ENCODE measurements around the gene SLC25A43. TPM values are rescaled to one million over a fixed set of nuclear protein-coding genes. Genes with fewer than 3 reads are reported as not detected.

SLC25A43 gene
- total and polyA plus RNA-seq, 3 donors from 2014 or later, result 3.9 to 6.9 (median 5.8) TPM

DNA sequence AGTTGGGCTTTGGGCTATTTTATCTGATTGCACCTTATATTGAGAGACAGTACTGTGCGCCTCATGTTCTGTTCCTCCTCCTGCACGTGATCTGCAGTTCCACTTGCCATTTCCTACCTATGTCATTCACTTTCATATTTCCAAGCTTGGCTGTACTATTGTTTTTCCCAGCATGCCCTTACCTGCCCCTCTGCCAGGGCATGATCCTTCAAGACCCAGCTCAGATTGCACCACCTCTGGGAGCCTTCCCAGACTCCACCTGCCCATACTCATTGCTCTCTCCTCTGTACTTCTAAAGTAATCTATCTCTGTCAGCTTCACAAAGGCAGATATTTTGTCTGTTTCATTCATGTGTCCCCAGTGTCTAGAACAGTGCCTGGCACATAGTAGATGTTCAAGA, 80.7 kb downstream of the SLC25A43 start:
- H3K36me3 ChIP-seq (ENCODE audit: low read depth, missing control alignments), result no peaks in the 10 kb centered on the region
- intact Hi-C loops (cut with DNase I; ENCODE audit: low total_unique reads), result no loop called here
- no peak overlapping the region for H3K4me3 ChIP-seq
- DNase-seq, result no peak
- no peaks in the 10 kb centered on the region for H3K9me3 ChIP-seq
- H3K27me3 ChIP-seq, result no peaks in the 10 kb centered on the region
- H3K27ac ChIP-seq, result no peak overlapping the region
- no peak for TF ChIP-seq POLR2A (IDR thresholded peaks at IDR 0.05)
- TF ChIP-seq CTCF (IDR thresholded peaks at IDR 0.05), result no peak
- H3K4me1 ChIP-seq, result peaks cover 3% of the 10 kb centered on the region
- WGBS, 2 donors, result 89 to 93% methylated on average over 2 of the region's 2 CpGs

DNA sequence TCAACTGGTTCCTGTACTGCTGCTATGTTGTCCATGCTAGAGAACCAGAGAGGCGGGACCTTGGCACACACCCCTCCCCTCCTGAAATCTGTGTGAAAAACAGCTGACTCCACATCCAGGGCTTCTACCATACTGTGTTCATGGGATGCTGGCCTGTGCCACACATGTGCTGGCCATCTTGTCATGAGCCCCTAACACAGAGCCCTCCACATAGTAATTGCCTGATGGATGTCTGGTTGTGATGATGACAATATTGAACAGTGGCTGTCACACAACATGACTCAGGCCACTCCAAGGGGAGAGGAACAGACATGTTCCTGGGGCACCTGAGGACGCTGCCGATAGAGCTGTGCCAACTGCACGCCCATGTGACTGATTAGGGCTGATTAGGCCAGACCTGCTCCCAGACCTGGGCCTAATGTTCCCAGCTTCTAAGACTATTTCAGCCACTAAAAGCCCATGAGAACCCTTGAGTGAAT, 82.2 kb downstream of the SLC25A43 start:
- Histone ChIP-seq H3K4me3 (no peak overlapping the region), H3K27me3 (no peaks in the 10 kb centered on the region), H3K27ac (no peak overlapping the region), H3K9me3 (no peaks in the 10 kb centered on the region), H3K36me3 (ENCODE audit: low read depth, missing control alignments) (no peaks in the 10 kb centered on the region), H3K4me1 (peaks cover 3% of the 10 kb centered on the region)
- 75% methylated on average over 4 of the region's 4 CpGs; no CpG with 5 or more reads in 1 of the 2 donors for WGBS, 2 donors
- intact Hi-C loops (cut with DNase I; ENCODE audit: low total_unique reads), result no loop called here
- DNase-seq, result no peak
- TF ChIP-seq POLR2A (IDR thresholded peaks at IDR 0.05), result no peak
- TF ChIP-seq CTCF (IDR thresholded peaks at IDR 0.05), result no peak

DNA sequence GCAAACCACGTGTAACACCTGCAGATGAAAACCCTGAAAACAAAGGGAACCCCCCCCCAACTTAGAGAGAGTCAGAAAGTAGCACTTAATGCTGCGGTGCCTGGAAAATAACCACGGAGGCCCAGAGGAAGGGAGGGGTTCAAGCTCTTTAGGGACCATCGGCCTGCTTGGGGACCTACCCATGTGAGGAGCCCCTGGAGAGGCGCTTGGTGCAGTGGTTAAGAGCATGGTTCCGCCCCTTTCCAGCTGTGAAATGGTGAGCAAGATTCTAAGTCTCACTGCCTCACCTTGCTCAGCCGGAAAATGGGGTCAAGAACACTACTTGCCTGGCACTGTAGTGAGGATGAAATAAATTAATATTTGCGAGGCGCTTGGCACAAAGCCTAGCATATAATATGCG, 82.9 kb downstream of the SLC25A43 start:
- Histone ChIP-seq H3K27ac (peak overlapping the region in 1 of 2 donors; percentile 15), H3K36me3 (ENCODE audit: low read depth, missing control alignments) (no peaks in the 10 kb centered on the region), H3K27me3 (no peaks in the 10 kb centered on the region), H3K9me3 (no peaks in the 10 kb centered on the region), H3K4me1 (peaks cover 3% of the 10 kb centered on the region), H3K4me3 (peak overlapping the region in 1 of 2 donors; percentile 49)
- DNase-seq, result no peak
- WGBS, 2 donors, result 25 to 52% methylated on average over 4 to 10 of the region's 10 CpGs
- TF ChIP-seq CTCF (IDR thresholded peaks at IDR 0.05) (no peak), POLR2A (IDR thresholded peaks at IDR 0.05) (no peak)
- intact Hi-C loops (cut with DNase I; ENCODE audit: low total_unique reads), result no loop called here

- TF ChIP-seq CTCF (IDR thresholded peaks at IDR 0.05) (peak in 2 of 3 experiments; percentile 49 to 53), POLR2A (IDR thresholded peaks at IDR 0.05) (no peak)
- WGBS, 2 donors, result 11 to 15% methylated on average over 19 to 29 of the region's 48 CpGs
- H3K27me3 ChIP-seq, result no peaks in the 10 kb centered on the region
- no peaks in the 10 kb centered on the region for H3K36me3 ChIP-seq (ENCODE audit: low read depth, missing control alignments)
- intact Hi-C loops (cut with DNase I; ENCODE audit: low total_unique reads), result no loop called here
- peaks cover 3% of the 10 kb centered on the region for H3K4me1 ChIP-seq
- H3K9me3 ChIP-seq, result no peaks in the 10 kb centered on the region
- peak overlapping the region in 1 of 2 donors; percentile 49 for H3K4me3 ChIP-seq
- H3K27ac ChIP-seq, result peak overlapping the region in 1 of 2 donors; percentile 15
- DNase-seq, result peak; percentile 73
These were observed 83.6 kb downstream of the SLC25A43 start for GRCh38 chrX:119482481-119483480.
